HEK293 (cell line): Measurements from ENCODE around the gene CD244.
"Not testable (repeated sequence)": the region's sequence is repeated elsewhere in the genome, so short reads cannot be mapped to it uniquely, and the experiment has no call there.

Source experiments
- CTCF ChIA-PET: fragments of 350-600 bp; formaldehyde crosslinking; extraction: SDS; loops from one replicate; lab custom pipeline; 2021; ENCODE audit warnings: antibody characterized with exemption; lab: Yijun Ruan, JAX
- POLR2A ChIA-PET: fragments of 300-600 bp; formaldehyde crosslinking; extraction: SDS; loops from one replicate; lab custom pipeline; 2020; ENCODE audit warnings: antibody characterized with exemption, inconsistent platforms; lab: Yijun Ruan, JAX
- H3K27ac ChIP-seq: fragments of 200-500 bp; sonication (Bioruptor generic); 2 replicates; pipeline ENCODE4 v1.5.1; 2014; ENCODE audit warnings: low read depth, low read length, control low read depth, inconsistent platforms; ENCODE audit errors: extremely low read depth
- H3K36me3 ChIP-seq, 2 experiments: fragments of 200-500 bp in 1 of 2; sonication (Bioruptor generic) in 1 of 2; 1 replicate in 1 of 2; 2 replicates in 1 of 2; pipeline ENCODE4 v1.5.1; 2014 to 2017; ENCODE audit warnings: inconsistent platforms in 2 of 2, low read length in 2 of 2; ENCODE audit not compliant: control insufficient read depth in 2 of 2, insufficient read depth in 1 of 2
- H3K4me1 ChIP-seq: fragments of 200-500 bp; sonication (Bioruptor generic); 2 replicates; pipeline ENCODE4 v1.5.1; 2014; ENCODE audit warnings: mild to moderate bottlenecking, low read length, inconsistent platforms; ENCODE audit not compliant: control insufficient read depth, insufficient read depth
- H3K4me3 ChIP-seq: 2 replicates; pipeline ENCODE4 v1.5.1; 2011; ENCODE audit warnings: low read depth, mild to moderate bottlenecking, control low read depth, low read length, moderate library complexity
- H3K9me3 ChIP-seq: fragments of 200-500 bp; sonication (Bioruptor generic); 2 replicates; pipeline ENCODE4 v1.5.1; 2014; ENCODE audit warnings: low read depth, low read length, inconsistent platforms; ENCODE audit not compliant: control insufficient read depth, insufficient read depth
- HOXA7 ChIP-seq: sonication (generic); formaldehyde crosslinking; IDR thresholded peaks from 2 replicates; pipeline ENCODE4 v1.8.1; 2022; ENCODE audit warnings: missing genetic modification reagents, borderline replicate concordance
- KLF7 ChIP-seq: fragments of 450-650 bp; formaldehyde crosslinking; IDR thresholded peaks from 2 replicates; pipeline ENCODE4 v1.5.1; 2016; ENCODE audit warnings: missing biosample characterization, missing genetic modification characterization, borderline replicate concordance
- MZF1 ChIP-seq: fragments of 450-650 bp; formaldehyde crosslinking; IDR thresholded peaks from 2 replicates; pipeline ENCODE4 v1.5.1; 2017; ENCODE audit warnings: missing biosample characterization, missing genetic modification characterization, borderline replicate concordance
- PRDM6 ChIP-seq: fragments of 450-650 bp; formaldehyde crosslinking; IDR thresholded peaks from 2 replicates; pipeline ENCODE4 v1.5.1; 2017; ENCODE audit warnings: missing biosample characterization, missing genetic modification characterization
- SALL2 ChIP-seq: fragments of 450-650 bp; formaldehyde crosslinking; IDR thresholded peaks from 2 replicates; pipeline ENCODE4 v1.5.0; 2017; ENCODE audit warnings: missing biosample characterization, mild to moderate bottlenecking, missing genetic modification characterization, borderline replicate concordance
- TRIM28 ChIP-seq: IDR thresholded peaks from 2 replicates; pipeline ENCODE4 v1.6.1; 2011; ENCODE audit warnings: low read length, control low read depth, borderline replicate concordance
- WT1 ChIP-seq: fragments of 450-650 bp; formaldehyde crosslinking; IDR thresholded peaks from 2 replicates; pipeline ENCODE4 v1.5.1; 2016; ENCODE audit warnings: missing biosample characterization, missing genetic modification characterization
- ZBTB20 ChIP-seq: fragments of 450-650 bp; formaldehyde crosslinking; IDR thresholded peaks from 2 replicates; pipeline ENCODE4 v1.5.1; 2016; ENCODE audit warnings: missing biosample characterization, missing genetic modification characterization
- ZNF19 ChIP-seq: fragments of 450-650 bp; formaldehyde crosslinking; IDR thresholded peaks from 2 replicates; pipeline ENCODE4; 2016; ENCODE audit warnings: missing biosample characterization, missing genetic modification characterization, low read depth
- ZNF23 ChIP-seq: fragments of 450-650 bp; formaldehyde crosslinking; IDR thresholded peaks from 2 replicates; pipeline ENCODE4 v1.5.1; 2016; ENCODE audit warnings: missing biosample characterization, missing genetic modification characterization, borderline replicate concordance
- ZNF292 ChIP-seq: fragments of 450-650 bp; formaldehyde crosslinking; IDR thresholded peaks from 2 replicates; pipeline ENCODE4 v1.5.1; 2016; ENCODE audit warnings: low read depth, missing biosample characterization, missing genetic modification characterization, borderline replicate concordance
- ZNF391 ChIP-seq: fragments of 450-650 bp; formaldehyde crosslinking; IDR thresholded peaks from 2 replicates; pipeline ENCODE4 v1.5.1; 2016; ENCODE audit warnings: low read depth, missing biosample characterization, missing genetic modification characterization, borderline replicate concordance
- ZNF518A ChIP-seq: fragments of 450-650 bp; formaldehyde crosslinking; conservative IDR thresholded peaks from 2 replicates; pipeline ENCODE4 v1.5.1; 2016; ENCODE audit warnings: low read depth, missing biosample characterization, missing genetic modification characterization
- ZNF548 ChIP-seq: fragments of 450-650 bp; formaldehyde crosslinking; IDR thresholded peaks from 2 replicates; pipeline ENCODE4 v1.5.1; 2016; ENCODE audit warnings: missing biosample characterization, missing genetic modification characterization
- ZNF560 ChIP-seq: fragments of 450-650 bp; formaldehyde crosslinking; IDR thresholded peaks from 2 replicates; pipeline ENCODE4 v1.5.1; 2017; ENCODE audit warnings: missing biosample characterization, missing genetic modification characterization, borderline replicate concordance
- ZNF626 ChIP-seq: fragments of 450-650 bp; sonication (Bioruptor Pico); formaldehyde crosslinking; IDR thresholded peaks from 2 replicates; pipeline ENCODE4 v1.5.1; 2018; ENCODE audit warnings: missing biosample characterization, missing genetic modification characterization, inconsistent platforms

The CD244 gene

GRCh38 chr1:160882582-160882981 lies 19.9 kb upstream of the CD244 start:
- H3K36me3 ChIP-seq, result no peaks in the 10 kb centered on the region
- TF ChIP-seq MZF1 (tag by site-specific recombination), result no peak
- TF ChIP-seq TRIM28, result no peak
- TF ChIP-seq ZNF19 (tag by site-specific recombination), result no peak
- TF ChIP-seq ZNF548 (tag by site-specific recombination), result no peak
- no peak for TF ChIP-seq ZNF391 (tag by site-specific recombination)
- no peak for TF ChIP-seq SALL2 (tag by site-specific recombination)
- TF ChIP-seq PRDM6 (tag by site-specific recombination), result no peak
- TF ChIP-seq KLF7 (tag by site-specific recombination), result no peak
- no peak for TF ChIP-seq ZNF23 (tag by site-specific recombination)
- no peak for TF ChIP-seq ZNF560 (tag by site-specific recombination)
- TF ChIP-seq ZBTB20 (tag by site-specific recombination), result no peak
- no peak for TF ChIP-seq ZNF518A (tag by site-specific recombination)
- no peak for TF ChIP-seq HOXA7 (CRISPR knock-in tag)
- no peak for TF ChIP-seq WT1 (tag by site-specific recombination)
- no peak for TF ChIP-seq ZNF626
- TF ChIP-seq ZNF292 (tag by site-specific recombination), result no peak
- no peak overlapping the region for H3K4me3 ChIP-seq
- H3K9me3 ChIP-seq, result no peaks in the 10 kb centered on the region
- ChIA-PET CTCF (interaction anchor here (0.7 kb wide), 1 partner anchor 58 kb away, joined by 3 read pairs; no protein-coding TSS in a partner anchor), POLR2A (no interaction called here)
- H3K27ac ChIP-seq, result no peak overlapping the region
- H3K4me1 ChIP-seq, result no peaks in the 10 kb centered on the region; the same call in 1 of the 2 replicates

GRCh38 chr1:160881264-160881663 lies 18.6 kb upstream of the CD244 start:
- H3K4me1 ChIP-seq, H3K36me3 ChIP-seq, H3K27ac ChIP-seq, POLR2A ChIA-PET, H3K4me3 ChIP-seq, H3K9me3 ChIP-seq: not testable (repeated sequence)
- CTCF ChIA-PET, result interaction anchor here (0.7 to 1.4 kb wide), 3 partner anchors 46 to 379 kb away, joined by 3 read pairs; no protein-coding TSS in a partner anchor
